Stimulated activated naive CD8-positive, alpha-beta T cell treated with anti-CD3 and anti-CD28 coated beads, Interleukin-15, Interleukin-2, amounts not matched to agents 100 ng/mL and 50 ng/mL, for 24 hours (primary cell): ENCODE measurements around the gene RAD21L1.
A peak's percentile ranks its signal among the peaks of the same experiment; 100 is the strongest.

ENCODE experiments used
- H3K27ac Mint-ChIP-seq: one replicate; pipeline ENCODE4 v1.8.0; 2021; ENCODE audit warnings: mild to moderate bottlenecking, mixed read lengths
- H3K27me3 Mint-ChIP-seq: one replicate; pipeline ENCODE4 v1.8.0; 2021; ENCODE audit warnings: mixed read lengths
- H3K36me3 Mint-ChIP-seq: one replicate; pipeline ENCODE4 v1.8.0; 2021; ENCODE audit warnings: low read depth, mixed read lengths
- H3K4me1 Mint-ChIP-seq: one replicate; pipeline ENCODE4 v1.8.0; 2021; ENCODE audit warnings: low read depth, mixed read lengths
- H3K4me3 Mint-ChIP-seq: one replicate; pipeline ENCODE4 v1.8.0; 2021; ENCODE audit warnings: mild to moderate bottlenecking, mixed read lengths
- H3K9me3 Mint-ChIP-seq: one replicate; pipeline ENCODE4 v1.8.0; 2021; ENCODE audit warnings: mixed read lengths

RAD21L1 gene

DNA sequence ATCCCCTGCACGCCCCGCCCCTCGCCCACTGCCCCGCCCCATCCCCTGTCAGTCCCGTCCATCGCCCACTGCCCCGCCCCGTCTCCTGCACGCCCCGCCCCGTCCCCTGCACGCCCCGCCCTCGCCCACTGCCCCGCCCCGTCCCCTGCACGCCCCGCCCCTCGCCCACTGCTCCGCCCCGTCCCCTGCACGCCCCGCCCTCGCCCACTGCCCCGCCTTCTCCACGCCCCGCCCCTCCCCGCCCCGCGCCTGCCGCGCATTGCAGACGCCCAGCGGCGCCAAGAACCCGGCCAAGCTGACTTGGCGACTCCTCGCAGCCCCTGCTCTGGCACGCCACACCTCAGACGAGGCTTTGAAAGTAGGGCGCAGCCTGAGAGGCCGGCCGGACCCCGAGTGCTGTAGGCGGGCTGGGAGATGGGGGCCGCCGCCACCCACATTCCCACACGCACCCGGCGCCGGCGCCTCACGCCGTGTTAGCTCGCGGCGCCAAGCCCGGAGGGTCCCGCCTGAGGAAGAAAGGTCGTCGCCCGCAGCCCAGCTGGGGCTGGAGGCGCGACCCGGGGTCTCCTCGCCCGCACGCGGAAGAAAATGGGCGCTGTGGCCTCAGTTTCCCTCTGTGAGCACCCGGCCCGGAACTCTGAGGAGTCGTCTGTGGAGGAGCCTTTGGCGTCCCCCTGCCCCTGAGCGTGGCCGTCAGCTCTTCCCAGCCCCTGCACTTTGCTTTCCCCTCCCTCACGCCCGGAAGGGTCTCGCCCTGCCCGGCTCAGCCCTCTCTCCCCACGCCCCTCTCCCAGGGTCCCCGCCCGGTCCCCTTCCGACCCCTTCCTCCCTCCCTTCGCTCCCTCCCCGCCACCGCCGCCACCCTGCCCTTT lies at the start of gene RAD21L1:
Gene RAD21L1 (plus strand): TSS at position 262 of the 872 bp plus-strand sequence. CDS start 2,410 bp downstream, outside the sequence.
- Mint-ChIP-seq H3K4me1 (peaks cover 8% of the 10 kb centered on the region), H3K27ac (no peak within 1 kb of the TSS), H3K4me3 (peak within 1 kb of the TSS; percentile 83), H3K27me3 (peaks cover 32% of the 10 kb centered on the region), H3K9me3 (peaks cover 4% of the 10 kb centered on the region), H3K36me3 (no peaks in the 10 kb centered on the region)

GRCh38 chr20:1177680-1178079 lies 48.2 kb upstream of the RAD21L1 start:
- no peak overlapping the region for H3K27ac Mint-ChIP-seq
- H3K4me1 Mint-ChIP-seq: no peaks in the 10 kb centered on the region
- peaks cover under 1% of the 10 kb centered on the region for H3K27me3 Mint-ChIP-seq
- H3K9me3 Mint-ChIP-seq: no peaks in the 10 kb centered on the region
- H3K4me3 Mint-ChIP-seq: no peak overlapping the region
- peaks cover 27% of the 10 kb centered on the region for H3K36me3 Mint-ChIP-seq

- Mint-ChIP-seq H3K9me3 (no peaks in the 10 kb centered on the region), H3K4me1 (no peaks in the 10 kb centered on the region), H3K27me3 (peaks cover 5% of the 10 kb centered on the region), H3K27ac (no peak overlapping the region), H3K36me3 (peaks cover 23% of the 10 kb centered on the region), H3K4me3 (no peak overlapping the region)
Observed at GRCh38 chr20:1178103-1178502, 47.7 kb upstream of the RAD21L1 start.

GRCh38 chr20:1178623-1179022 lies 47.2 kb upstream of the RAD21L1 start:
- no peak overlapping the region for H3K27ac Mint-ChIP-seq
- no peaks in the 10 kb centered on the region for H3K9me3 Mint-ChIP-seq
- H3K27me3 Mint-ChIP-seq: peaks cover 10% of the 10 kb centered on the region
- no peak overlapping the region for H3K4me3 Mint-ChIP-seq
- H3K36me3 Mint-ChIP-seq: peaks cover 18% of the 10 kb centered on the region
- H3K4me1 Mint-ChIP-seq: no peaks in the 10 kb centered on the region

DNA sequence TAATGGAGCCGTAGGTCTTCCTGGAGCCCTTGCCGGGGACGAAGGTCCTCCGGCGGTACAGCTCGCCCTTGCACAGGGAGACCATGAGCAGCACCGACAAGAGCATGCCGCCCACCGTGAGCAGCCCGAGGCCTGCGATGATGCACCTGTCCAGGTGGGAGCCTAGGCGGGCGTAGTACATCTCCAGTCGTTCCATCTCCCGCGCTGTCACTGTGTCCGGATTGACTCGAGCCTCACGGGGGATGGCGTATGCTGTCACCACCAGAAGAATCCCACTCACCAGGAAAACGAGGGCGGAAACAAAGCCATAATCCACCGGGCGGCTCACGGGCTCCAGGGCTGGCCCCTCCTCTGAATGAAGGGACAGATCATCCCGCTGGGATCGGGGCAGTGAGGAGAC lies 44.9 kb upstream of the RAD21L1 start:
- peaks cover 9% of the 10 kb centered on the region for H3K4me1 Mint-ChIP-seq
- H3K27me3 Mint-ChIP-seq: peaks cover 22% of the 10 kb centered on the region
- no peak overlapping the region for H3K27ac Mint-ChIP-seq
- H3K9me3 Mint-ChIP-seq: no peaks in the 10 kb centered on the region
- H3K4me3 Mint-ChIP-seq: no peak overlapping the region
- H3K36me3 Mint-ChIP-seq: peaks cover 11% of the 10 kb centered on the region

- peaks cover 11% of the 10 kb centered on the region for H3K36me3 Mint-ChIP-seq
- no peak overlapping the region for H3K27ac Mint-ChIP-seq
- peaks cover 11% of the 10 kb centered on the region for H3K4me1 Mint-ChIP-seq
- peaks cover 26% of the 10 kb centered on the region for H3K27me3 Mint-ChIP-seq
- H3K4me3 Mint-ChIP-seq: no peak overlapping the region
- no peaks in the 10 kb centered on the region for H3K9me3 Mint-ChIP-seq
Observed at GRCh38 chr20:1182106-1182505, 43.7 kb upstream of the RAD21L1 start.

- Mint-ChIP-seq H3K27me3 (peaks cover 26% of the 10 kb centered on the region), H3K4me3 (no peak overlapping the region), H3K36me3 (peaks cover 11% of the 10 kb centered on the region), H3K4me1 (peaks cover 11% of the 10 kb centered on the region), H3K27ac (no peak overlapping the region), H3K9me3 (no peaks in the 10 kb centered on the region)
Observed at GRCh38 chr20:1183153-1183552, 42.7 kb upstream of the RAD21L1 start.

- no peaks in the 10 kb centered on the region for H3K9me3 Mint-ChIP-seq
- H3K27ac Mint-ChIP-seq: peak overlapping the region; percentile 54
- H3K36me3 Mint-ChIP-seq: peaks cover 4% of the 10 kb centered on the region
- peaks cover 29% of the 10 kb centered on the region for H3K27me3 Mint-ChIP-seq
- peak overlapping the region; percentile 75 for H3K4me3 Mint-ChIP-seq
- H3K4me1 Mint-ChIP-seq: peaks cover 11% of the 10 kb centered on the region
Observed at GRCh38 chr20:1184260-1184637, 41.6 kb upstream of the RAD21L1 start.

DNA sequence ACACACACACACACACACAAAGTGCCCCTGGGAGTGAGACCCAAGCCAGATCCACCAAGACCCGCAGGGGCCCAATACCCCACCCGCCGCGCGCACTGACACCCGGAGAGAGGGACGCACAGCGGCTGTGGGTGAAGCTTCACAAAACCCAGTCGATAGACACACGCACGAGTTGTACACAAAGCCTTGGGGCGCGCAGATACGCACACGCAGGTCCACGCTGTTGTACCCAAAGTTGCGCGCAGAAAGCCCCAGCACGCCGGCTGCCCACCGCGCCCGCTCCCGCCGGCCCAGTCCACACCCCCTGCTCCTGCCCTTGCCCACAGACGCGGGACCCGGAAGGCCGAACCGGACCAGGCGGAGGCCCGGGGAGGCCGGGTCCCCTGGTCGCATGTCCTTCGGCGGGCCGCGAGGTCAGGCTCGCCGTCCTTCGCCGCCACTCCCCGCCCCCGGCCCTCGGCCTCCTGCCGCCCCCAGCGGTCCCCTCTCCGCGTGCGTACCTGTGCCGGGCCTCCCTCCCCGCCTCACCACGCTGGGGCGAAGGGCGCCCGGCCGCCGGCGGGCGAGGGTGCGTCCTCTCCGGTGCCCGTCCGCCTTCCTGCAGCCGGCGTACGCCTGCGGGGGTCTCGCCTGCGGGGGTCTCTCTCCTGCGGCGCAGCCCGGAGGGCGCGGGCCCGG lies 41.1 kb upstream of the RAD21L1 start, which contains the start of gene TMEM74B:
Gene TMEM74B (minus strand): TSS at position 344 of the 678 bp plus-strand sequence. CDS start 1,180 bp downstream, outside the sequence.
- Mint-ChIP-seq H3K36me3 (peaks cover 4% of the 10 kb centered on the region), H3K27me3 (peaks cover 30% of the 10 kb centered on the region), H3K4me1 (peaks cover 11% of the 10 kb centered on the region), H3K27ac (peak within 1 kb of the TSS; percentile 54), H3K4me3 (peak within 1 kb of the TSS; percentile 75), H3K9me3 (no peaks in the 10 kb centered on the region)

- Mint-ChIP-seq H3K27me3 (peaks cover 30% of the 10 kb centered on the region), H3K36me3 (peaks cover 4% of the 10 kb centered on the region), H3K9me3 (no peaks in the 10 kb centered on the region), H3K27ac (no peak overlapping the region), H3K4me1 (peaks cover 11% of the 10 kb centered on the region), H3K4me3 (no peak overlapping the region)
Observed at GRCh38 chr20:1185316-1185741, 40.5 kb upstream of the RAD21L1 start.

DNA sequence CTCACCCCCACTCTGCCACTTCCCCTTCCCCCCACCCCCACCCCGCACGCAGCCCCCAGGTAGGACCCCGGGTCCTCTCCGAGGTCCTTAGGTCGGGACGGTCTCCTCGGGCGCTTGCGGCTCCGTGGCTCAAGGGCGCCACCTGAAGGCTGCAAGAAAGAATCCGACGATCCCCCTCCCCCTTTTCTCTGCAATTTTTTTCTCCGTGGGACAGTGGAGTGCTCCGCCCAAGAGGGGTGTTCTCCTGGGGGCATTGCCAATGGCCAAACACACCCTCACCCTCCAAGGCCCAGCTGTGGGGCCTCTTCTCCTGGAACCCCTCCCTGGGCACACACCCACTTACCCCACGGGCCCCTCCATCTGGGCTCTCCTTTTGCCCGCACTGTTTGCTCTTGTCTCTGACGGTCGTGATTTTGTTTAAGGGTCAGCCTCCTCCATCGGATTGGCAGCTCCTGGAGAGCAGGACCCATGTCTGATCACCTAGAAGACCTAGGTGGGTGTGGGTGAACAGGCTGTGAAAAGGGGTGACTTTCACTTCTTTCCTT lies 40.0 kb upstream of the RAD21L1 start:
- Mint-ChIP-seq H3K36me3 (peaks cover 4% of the 10 kb centered on the region), H3K4me3 (no peak overlapping the region), H3K27ac (no peak overlapping the region), H3K4me1 (peaks cover 11% of the 10 kb centered on the region), H3K27me3 (peaks cover 30% of the 10 kb centered on the region), H3K9me3 (no peaks in the 10 kb centered on the region)

DNA sequence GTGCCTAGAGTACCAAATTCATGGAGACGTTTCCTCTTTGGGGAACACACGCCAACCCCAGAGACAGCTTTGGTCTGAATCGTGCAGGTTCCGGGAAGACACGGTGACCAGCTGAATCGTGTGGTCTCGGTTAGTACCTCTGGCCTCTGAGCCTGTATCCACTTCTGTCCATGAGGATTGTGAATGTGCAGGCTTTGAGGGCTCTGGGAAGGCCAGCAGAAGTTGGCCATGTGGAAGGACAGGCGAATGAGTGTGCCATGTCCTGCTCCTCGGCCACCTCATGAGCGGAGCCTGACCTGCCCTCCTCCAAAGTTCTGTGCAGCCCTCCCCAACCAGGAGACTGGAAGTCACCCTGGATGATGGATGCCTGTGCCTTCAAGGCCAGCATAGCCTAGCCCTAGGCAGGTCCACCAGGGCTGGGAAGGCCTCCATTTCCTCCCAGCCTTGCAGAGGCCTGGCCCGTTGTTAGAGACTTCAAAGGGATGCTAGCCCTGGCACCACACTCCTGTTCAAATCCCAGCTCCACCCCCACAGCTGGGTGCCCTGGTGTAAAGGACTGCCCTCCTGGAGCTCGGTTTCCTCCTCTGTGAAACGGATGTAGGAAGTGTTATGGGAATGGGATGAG lies 39.4 kb upstream of the RAD21L1 start:
- H3K9me3 Mint-ChIP-seq: no peaks in the 10 kb centered on the region
- H3K27ac Mint-ChIP-seq: no peak overlapping the region
- peaks cover 4% of the 10 kb centered on the region for H3K36me3 Mint-ChIP-seq
- H3K27me3 Mint-ChIP-seq: peaks cover 30% of the 10 kb centered on the region
- peaks cover 11% of the 10 kb centered on the region for H3K4me1 Mint-ChIP-seq
- H3K4me3 Mint-ChIP-seq: no peak overlapping the region

DNA sequence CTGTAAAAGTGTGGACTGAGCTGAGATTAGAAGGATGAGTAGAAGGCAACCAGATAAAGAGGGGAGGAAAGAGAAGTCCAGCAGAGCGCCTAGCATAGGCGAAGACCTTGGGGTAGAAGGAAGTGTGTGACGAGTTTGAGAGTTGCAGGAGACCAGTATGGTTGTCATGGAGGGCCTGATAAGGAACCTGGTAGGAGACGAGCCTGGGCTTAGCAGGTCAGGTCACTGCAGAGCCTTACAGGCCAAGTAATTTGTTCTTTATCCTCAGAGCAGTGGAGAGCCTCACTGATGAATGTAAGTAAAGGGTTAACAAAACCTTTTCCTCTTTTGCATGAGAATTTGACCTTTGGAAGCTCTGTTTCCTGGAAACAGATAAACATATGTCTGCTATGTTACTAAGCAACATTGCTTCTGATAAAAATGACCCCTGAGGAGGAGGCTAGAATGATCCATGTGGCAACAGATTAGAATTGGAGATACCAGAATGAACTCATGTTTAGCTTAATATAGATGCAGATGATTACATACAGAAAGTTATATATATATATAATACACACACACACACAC lies 38.2 kb upstream of the RAD21L1 start:
- Mint-ChIP-seq H3K9me3 (no peaks in the 10 kb centered on the region), H3K36me3 (peaks cover 4% of the 10 kb centered on the region), H3K27ac (no peak overlapping the region), H3K4me3 (no peak overlapping the region), H3K4me1 (peaks cover 11% of the 10 kb centered on the region), H3K27me3 (peaks cover 29% of the 10 kb centered on the region)

DNA sequence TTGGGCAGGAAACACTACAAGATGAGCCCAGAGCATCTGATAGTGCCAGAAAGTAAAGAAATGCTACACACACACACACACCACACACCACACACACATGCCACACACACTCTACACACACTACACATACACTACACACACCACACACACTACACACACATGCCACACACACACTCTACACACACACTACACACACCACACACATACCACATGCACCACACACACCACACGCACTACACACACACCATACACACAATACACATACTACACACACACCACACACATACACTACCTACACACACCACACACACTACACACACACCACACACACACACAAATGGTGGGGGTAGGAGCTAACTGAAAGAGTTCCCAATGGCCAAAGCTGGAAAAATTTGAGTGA lies 37.5 kb upstream of the RAD21L1 start:
- Mint-ChIP-seq H3K27me3 (peaks cover 22% of the 10 kb centered on the region), H3K36me3 (peaks cover 4% of the 10 kb centered on the region), H3K9me3 (no peaks in the 10 kb centered on the region), H3K27ac (no peak overlapping the region), H3K4me3 (no peak overlapping the region), H3K4me1 (peaks cover 11% of the 10 kb centered on the region)
